Activated CD4-positive, alpha-beta T cell treated with anti-CD3 and anti-CD28 coated beads for 1 hour (primary cell): ENCODE measurements around the gene CCDC127.
"Not testable (repeated sequence)": the region's sequence is repeated elsewhere in the genome, so short reads cannot be mapped to it uniquely, and the experiment has no call there.

Experiments
- DNase-seq: peaks from one replicate; pipeline ENCODE4 v3.0.0-alpha.2; 2020

CCDC127 gene

DNA sequence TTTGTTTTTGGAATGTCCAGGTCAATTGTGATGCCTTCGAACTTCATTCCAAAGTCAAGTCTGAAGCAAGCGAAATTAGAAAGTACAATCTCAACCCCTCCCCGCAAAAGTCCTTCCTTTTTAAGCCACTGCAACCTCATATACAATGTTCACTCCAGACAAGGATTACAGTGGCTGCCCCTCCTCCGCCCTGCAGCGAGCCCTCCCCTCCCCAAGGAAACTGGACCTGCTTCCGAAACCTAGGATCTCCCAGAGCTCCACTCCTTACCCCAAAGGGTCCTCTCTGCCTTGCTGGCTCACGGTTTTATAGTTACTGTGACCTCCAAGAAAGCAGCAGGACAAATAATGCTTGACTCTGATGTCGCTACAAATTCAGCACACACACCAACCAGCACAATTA lies 16.3 kb downstream of the CCDC127 start:
- DNase-seq, result no peak

DNA sequence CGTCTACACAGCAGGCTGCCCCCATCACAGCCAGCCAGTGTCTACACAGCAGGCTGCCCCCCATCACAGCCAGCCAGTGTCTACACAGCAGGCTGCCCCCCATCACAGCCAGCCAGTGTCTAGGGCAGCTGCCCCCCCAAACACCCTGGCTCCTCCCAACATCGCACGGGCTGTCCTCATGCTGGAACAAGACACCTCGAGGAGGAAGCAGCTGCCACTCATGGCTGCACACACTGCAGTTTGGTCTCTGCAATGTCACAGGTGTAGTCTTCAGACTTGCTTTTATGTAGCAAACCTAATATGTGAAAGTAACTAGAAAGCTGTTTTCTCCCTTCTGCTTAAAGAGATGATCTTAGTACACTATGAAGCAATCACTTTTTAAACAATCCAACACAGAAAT lies 17.0 kb downstream of the CCDC127 start:
- DNase-seq, result no peak

DNA sequence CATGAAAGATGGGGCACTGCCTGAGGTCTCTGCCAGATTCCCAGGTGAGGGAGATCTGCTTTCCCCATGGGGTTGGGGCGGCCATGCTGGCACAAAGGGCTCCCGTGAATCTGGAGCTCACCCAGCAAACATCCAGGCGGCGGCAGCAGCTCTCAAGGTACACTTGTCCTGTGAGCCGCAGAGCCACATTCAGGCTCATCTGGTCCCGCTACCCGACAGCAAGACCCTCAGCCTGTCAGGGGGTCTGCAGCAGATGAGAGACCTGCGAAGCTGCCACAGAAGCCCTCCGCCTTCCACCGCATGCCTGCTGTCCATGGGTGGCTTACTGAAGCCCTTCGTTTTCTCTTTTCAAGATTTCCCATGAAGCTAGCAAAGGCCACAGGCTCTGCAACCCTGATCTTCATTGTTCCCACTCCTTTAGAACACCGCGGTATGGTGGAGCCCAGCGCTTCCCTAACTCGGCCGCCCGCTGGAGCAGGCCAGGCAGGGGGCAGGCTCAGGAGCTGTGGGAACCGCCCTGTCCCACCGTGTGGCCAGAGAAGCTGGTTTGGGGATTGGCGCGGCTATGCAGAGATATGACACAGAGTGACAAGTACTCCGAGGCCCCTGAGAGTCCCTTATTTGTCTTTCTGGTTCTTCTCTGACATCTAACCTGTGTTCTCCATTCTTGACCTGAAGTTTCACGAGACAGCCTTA lies 17.9 kb downstream of the CCDC127 start:
- DNase-seq, result no peak

GRCh38 chr5:199197-199949 lies 18.6 kb downstream of the CCDC127 start:
- DNase-seq, result no peak

- DNase-seq, result no peak
Measured at GRCh38 chr5:198516-199196, 19.3 kb downstream of the CCDC127 start.

DNA sequence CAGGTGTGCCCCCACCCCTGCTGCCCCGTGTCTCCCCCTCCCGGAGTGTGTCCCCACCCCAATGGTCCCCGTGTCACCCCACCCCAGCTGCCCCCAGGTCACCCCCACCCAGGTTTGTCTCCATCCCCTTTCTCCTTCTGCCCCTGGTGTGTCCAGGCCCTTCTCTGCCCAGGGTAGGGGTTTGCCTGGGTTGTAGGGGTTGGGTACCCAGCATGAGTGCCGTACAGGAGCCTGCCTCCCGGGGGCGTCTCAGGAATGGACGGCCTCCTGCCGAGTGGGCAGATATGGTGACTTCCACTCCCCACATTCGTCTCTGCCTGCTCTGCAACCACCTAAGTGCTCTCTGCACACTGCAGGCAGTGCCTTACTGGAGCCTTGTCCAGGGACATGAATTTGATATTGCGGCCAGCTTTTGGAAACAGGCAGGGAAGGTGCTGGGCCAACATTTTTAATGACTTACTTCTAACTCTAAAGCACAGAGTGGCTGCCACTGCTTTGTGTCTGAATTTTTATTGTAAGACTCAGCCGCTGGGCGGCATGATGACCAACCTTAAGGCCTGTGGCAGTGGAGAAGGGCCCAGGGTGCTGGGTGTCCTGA lies 20.0 kb downstream of the CCDC127 start:
- no peak for DNase-seq

DNA sequence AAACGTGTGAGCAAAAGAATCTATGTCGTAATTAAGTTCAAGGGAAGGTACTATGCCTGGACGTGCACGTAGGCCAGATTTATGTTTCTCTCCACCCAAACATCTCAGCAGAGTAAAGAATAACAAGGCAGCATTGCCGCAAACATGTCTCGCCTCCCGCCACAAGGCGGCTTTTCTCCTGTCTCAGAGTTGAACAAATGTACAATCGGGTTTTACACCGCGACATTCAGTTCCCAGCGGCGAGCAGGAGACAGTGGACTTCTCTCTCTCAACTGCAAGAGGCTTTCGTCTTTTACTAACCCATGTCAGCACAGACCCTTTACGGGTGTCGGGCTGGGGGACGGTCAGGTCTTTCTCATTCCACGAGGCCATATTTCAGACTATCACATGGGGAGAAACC lies 20.9 kb downstream of the CCDC127 start:
- not testable (repeated sequence) for DNase-seq

GRCh38 chr5:196350-196749 lies 21.6 kb downstream of the CCDC127 start:
- no peak for DNase-seq

DNA sequence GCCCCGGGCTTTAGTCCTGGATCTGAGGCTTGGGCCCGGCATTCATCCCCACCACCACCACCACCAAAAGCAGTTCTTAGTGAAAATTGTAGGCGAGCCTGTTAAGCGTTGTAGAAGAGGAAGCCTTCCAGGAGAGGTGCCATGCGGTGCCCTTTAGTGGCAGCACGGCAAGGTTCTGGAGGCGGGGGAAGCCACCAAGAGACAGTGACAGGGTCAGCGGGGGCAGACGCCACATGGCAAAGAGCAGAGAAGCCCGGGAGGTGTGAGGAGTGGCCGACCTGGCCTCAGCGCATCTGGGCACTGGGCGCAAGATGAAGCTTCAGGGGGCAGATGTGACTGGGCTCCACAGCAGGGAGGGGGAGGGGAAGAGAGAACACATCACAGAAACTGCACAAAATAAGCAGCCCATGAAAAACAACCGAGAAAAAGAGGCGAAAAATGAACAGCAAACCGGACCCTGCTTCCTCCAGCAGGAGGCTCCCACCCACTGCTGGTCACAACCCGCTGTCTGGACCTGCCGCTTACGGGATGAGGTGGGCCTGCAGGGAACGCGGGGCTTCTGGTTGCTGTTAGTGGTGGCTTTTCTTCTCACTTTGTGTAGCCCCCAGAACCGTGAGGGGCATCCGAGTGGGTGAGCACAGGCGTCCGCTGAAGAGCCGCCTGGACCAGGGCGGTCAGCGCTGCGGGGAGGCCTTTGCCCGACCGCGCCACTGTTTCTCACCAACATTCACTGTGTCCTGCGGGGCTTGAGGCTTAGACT lies 22.4 kb downstream of the CCDC127 start:
- DNase-seq, result no peak

- no peak for DNase-seq
Measured at GRCh38 chr5:194603-195209, 23.2 kb downstream of the CCDC127 start.

DNA sequence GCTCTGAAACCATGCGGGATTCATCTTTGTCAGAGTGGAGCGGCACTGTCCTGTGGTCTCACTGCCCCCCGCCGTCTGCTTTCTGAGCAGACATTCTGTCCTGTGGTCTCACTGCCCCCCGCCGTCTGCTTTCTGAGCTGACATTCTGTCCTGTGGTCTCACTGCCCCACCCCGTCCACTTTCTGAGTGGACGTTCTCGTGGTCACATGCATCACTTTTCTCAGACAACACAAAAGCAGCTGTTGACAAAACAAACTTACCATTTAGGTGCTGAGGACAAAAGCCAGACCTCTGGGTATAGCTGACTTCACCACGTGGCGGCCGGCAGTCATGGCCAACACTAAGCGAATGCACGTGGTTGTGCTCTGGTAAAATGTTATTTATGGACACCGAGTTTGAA lies 23.9 kb downstream of the CCDC127 start:
- DNase-seq, result no peak

GRCh38 chr5:192970-193831 lies 24.8 kb downstream of the CCDC127 start:
- no peak for DNase-seq

DNA sequence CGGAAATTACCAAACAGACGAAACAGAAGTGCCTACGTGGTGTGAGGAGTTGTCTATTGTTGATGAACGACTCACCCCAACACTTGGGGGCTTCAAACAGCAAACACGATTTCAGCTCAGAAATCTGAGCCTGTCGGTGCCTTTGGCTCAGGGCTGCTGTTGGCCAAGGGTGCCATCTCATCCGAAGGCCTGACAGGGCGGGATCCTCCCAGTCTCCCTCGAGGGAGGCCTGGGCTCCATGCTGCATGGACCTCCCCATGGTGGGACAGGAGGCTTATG lies 25.3 kb downstream of the CCDC127 start:
- no peak for DNase-seq

GRCh38 chr5:191949-192690 lies 25.8 kb downstream of the CCDC127 start:
- no peak for DNase-seq

- no peak for DNase-seq
Measured at GRCh38 chr5:191036-191948, 26.7 kb downstream of the CCDC127 start, which contains the start of gene LRRC14B. Gene LRRC14B, plus strand, starts transcription at chr5:191495. Its CDS starts 44 bp downstream, at chr5:191539.

DNA sequence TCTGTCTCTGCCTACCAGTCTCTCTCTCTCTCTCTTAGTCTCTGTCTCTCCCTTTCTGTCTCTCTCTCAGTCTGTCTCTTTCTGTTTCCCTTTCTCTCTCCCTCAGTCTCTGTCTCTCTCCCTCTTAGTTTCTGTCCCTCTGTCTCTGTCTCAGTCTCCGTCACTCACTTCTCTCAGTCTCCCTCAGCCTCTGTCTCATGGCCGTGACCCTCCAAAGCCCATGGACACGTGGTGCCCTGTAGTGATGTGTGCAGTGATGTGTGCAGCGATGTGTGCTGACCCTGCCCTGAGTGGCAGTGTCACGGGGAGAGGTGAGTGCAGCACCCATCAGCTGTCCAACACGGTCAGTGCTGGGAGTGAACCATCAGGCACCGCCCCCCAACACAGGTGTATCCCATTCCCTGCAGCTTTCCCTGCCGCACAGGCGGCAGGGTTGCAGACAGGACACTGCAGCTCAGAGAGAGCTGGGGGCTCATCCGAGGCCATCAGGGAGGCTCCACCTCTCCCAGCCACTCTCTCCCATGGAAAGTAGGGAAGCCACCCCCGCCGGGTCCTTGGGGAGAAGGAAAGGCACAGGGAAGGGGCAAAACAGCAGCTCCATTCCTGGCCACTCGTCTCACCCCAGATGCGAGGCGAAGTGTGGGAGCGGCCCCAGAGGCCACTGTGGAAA lies 27.5 kb downstream of the CCDC127 start:
- no peak for DNase-seq

GRCh38 chr5:189976-190365 lies 28.0 kb downstream of the CCDC127 start:
- DNase-seq, result no peak

DNA sequence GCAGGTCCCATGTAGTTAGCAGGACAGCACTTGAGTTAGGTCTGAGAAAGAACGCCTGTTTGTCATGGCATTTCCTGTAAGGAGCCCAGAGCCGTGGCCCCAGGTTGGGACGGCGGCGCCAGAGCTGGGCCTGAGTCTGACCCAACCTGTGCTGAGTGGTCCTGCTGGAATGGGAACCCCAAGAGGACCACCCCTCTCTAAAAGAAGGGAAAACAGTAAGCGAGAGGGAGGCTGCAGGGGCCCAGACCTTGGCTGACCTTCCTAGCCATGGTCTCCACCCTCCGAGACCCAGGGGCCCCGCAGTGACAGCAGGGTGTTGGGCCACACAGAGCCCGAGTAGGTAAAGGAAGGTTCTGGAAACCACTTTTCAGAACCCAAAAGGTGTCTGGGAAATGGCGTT lies 28.5 kb downstream of the CCDC127 start:
- no peak for DNase-seq
